ENCODE results near the gene PELI1.
A peak's percentile ranks its signal among the peaks of the same experiment; 100 is the strongest.
"Not testable (repeated sequence)": the region's sequence is repeated elsewhere in the genome, so short reads cannot be mapped to it uniquely, and the experiment has no call there.

PELI1 gene

GRCh38 chr2:64119369-64119768 is 24.9 kb downstream of the PELI1 start:
- peaks cover 47% of the 10 kb centered on the region for H3K4me1 Mint-ChIP-seq

DNA sequence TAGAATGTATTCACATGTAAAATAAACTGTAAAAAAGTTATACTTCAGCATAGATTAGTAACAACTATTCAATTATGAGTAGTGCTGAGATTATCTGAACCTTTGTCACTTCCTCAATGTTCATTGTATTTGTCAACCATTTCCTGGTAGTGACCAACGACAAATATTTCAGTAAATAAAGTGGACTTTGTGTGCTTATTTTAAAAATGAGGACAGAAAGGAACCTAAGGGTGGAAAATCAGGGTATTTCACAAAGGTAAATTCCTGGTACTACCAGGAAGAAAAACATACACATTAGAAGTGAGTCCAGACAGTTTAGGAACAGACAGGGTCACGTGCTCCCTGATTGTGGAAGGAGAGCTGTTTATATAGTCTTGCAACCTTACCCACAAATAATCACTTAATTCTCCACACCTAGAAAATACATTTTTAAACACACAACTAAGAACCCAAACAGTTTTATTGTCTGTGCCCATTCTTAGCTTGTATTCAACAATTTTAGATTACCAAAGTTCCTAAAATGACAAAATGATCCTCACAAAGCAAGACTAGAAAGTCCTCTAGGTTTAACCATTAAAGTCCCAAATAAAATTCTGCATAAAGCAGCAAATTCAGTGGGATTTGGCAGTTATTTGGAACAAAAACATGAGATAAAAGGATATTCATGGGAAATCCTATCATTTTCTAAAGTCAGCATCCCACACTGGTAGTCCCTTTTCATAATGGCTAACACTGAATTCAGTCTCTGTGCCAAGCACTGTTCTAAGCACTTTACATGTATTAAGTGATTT is 28.2 kb downstream of the PELI1 start:
- no peak overlapping the region for H3K4me3 Mint-ChIP-seq

More at GRCh38 chr2:64119369-64119768, 24.9 kb downstream of the PELI1 start:
- H3K9me3 Mint-ChIP-seq: no peaks in the 10 kb centered on the region
- H3K4me3 Mint-ChIP-seq: no peak overlapping the region
- peaks cover 15% of the 10 kb centered on the region for H3K36me3 Mint-ChIP-seq
- H3K27ac Mint-ChIP-seq: no peak overlapping the region
- ATAC-seq: no peak
- H3K27me3 Mint-ChIP-seq: no peaks in the 10 kb centered on the region

DNA sequence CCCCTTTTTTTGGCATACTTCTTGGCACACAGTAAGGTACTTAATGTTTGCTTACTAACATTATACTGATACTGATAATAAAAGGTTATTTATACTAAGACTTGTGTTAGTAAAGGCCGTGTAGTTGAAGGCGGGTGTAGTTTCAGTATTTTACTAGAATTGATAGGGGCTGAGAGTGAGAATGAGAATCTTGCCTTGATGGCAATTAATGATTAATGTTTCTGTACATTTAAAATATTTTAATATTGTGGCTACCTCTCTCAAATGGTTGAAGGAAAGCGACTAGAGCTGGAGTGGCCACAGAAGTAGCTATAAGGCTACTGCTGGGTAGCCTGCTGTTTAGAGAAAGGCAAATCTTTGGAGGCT is 29.3 kb downstream of the PELI1 start:
- Mint-ChIP-seq H3K4me3 (no peak overlapping the region), H3K27ac (peak overlapping the region; percentile 74), H3K27me3 (no peaks in the 10 kb centered on the region), H3K9me3 (no peaks in the 10 kb centered on the region), H3K36me3 (peaks cover under 1% of the 10 kb centered on the region), H3K4me1 (peaks cover 54% of the 10 kb centered on the region)
- no peak for ATAC-seq

More for the DNA sequence above, 28.2 kb downstream of the PELI1 start:
- Mint-ChIP-seq H3K27ac (peak overlapping the region; percentile 74), H3K27me3 (no peaks in the 10 kb centered on the region), H3K9me3 (no peaks in the 10 kb centered on the region), H3K4me1 (peaks cover 47% of the 10 kb centered on the region), H3K36me3 (no peaks in the 10 kb centered on the region)
- no peak for ATAC-seq

- ATAC-seq: peak; percentile 74
- Mint-ChIP-seq H3K4me1 (peaks cover 60% of the 10 kb centered on the region), H3K4me3 (peak overlapping the region; percentile 39)
These were observed 29.9 kb downstream of the PELI1 start for GRCh38 chr2:64114063-64114911.

DNA sequence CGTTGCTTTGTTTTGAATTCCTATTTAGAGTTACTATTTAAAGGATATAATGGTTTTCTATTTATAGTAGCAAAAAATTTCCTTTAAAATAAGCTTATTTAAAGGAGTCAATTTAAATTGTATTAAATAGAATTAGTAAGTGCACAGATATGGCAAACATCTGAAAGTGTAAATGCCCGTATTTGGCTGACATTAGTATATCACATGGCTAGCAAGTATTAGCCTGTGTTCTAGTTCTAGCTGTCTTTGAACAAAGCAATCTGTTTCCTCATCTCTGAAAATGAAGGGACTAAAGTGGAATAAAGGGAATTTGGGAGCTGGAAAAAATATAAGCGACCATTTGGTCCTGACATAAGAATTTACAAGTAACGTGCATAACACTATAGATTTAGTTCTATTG is 32.2 kb downstream of the PELI1 start:
- Mint-ChIP-seq H3K36me3 (peaks cover 23% of the 10 kb centered on the region), H3K4me1 (peaks cover 58% of the 10 kb centered on the region), H3K4me3 (no peak overlapping the region)

More at GRCh38 chr2:64114063-64114911, 29.9 kb downstream of the PELI1 start:
- no peaks in the 10 kb centered on the region for H3K9me3 Mint-ChIP-seq
- H3K27ac Mint-ChIP-seq: peak overlapping the region; percentile 74
- H3K27me3 Mint-ChIP-seq: no peaks in the 10 kb centered on the region
- H3K36me3 Mint-ChIP-seq: peaks cover 7% of the 10 kb centered on the region

GRCh38 chr2:64111426-64111825 is 32.8 kb downstream of the PELI1 start:
- no peak overlapping the region for H3K27ac Mint-ChIP-seq
- H3K4me3 Mint-ChIP-seq: no peak overlapping the region
- no peaks in the 10 kb centered on the region for H3K27me3 Mint-ChIP-seq
- H3K9me3 Mint-ChIP-seq: no peaks in the 10 kb centered on the region
- H3K36me3 Mint-ChIP-seq: peaks cover 29% of the 10 kb centered on the region
- ATAC-seq: no peak
- peaks cover 54% of the 10 kb centered on the region for H3K4me1 Mint-ChIP-seq

More for the DNA sequence above, 32.2 kb downstream of the PELI1 start:
- H3K27ac Mint-ChIP-seq: no peak overlapping the region
- H3K27me3 Mint-ChIP-seq: no peaks in the 10 kb centered on the region
- H3K9me3 Mint-ChIP-seq: no peaks in the 10 kb centered on the region
- ATAC-seq: no peak

GRCh38 chr2:64108666-64109241 is 35.5 kb downstream of the PELI1 start:
- peak overlapping the region; percentile 27 for H3K27ac Mint-ChIP-seq
- H3K9me3 Mint-ChIP-seq: no peaks in the 10 kb centered on the region
- H3K4me1 Mint-ChIP-seq: peaks cover 39% of the 10 kb centered on the region
- H3K27me3 Mint-ChIP-seq: no peaks in the 10 kb centered on the region
- no peak overlapping the region for H3K4me3 Mint-ChIP-seq
- ATAC-seq: no peak
- H3K36me3 Mint-ChIP-seq: peaks cover 52% of the 10 kb centered on the region

DNA sequence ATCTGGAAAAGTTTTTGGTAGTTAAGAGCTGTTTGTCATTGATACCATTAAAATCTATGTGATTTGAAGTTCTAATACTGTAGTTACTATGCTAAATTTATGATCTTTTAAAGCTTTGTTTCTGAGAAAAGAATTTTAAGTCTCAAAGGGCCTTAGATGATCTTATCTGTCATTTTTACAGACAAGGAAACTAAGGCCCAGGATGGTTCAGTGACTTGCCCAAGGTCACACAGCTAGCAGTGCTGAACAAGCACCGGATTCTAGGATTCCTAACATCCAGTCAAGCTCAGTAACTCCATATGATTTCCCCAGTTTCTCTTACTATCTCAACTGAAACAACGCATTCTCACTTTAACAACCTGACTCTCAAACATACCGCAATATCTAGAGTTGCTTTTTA is 37.7 kb downstream of the PELI1 start:
- no peak overlapping the region for H3K4me3 Mint-ChIP-seq
- no peaks in the 10 kb centered on the region for H3K9me3 Mint-ChIP-seq
- peaks cover 56% of the 10 kb centered on the region for H3K4me1 Mint-ChIP-seq
- no peak for ATAC-seq
- no peaks in the 10 kb centered on the region for H3K27me3 Mint-ChIP-seq
- H3K27ac Mint-ChIP-seq: no peak overlapping the region
- peaks cover 59% of the 10 kb centered on the region for H3K36me3 Mint-ChIP-seq

DNA sequence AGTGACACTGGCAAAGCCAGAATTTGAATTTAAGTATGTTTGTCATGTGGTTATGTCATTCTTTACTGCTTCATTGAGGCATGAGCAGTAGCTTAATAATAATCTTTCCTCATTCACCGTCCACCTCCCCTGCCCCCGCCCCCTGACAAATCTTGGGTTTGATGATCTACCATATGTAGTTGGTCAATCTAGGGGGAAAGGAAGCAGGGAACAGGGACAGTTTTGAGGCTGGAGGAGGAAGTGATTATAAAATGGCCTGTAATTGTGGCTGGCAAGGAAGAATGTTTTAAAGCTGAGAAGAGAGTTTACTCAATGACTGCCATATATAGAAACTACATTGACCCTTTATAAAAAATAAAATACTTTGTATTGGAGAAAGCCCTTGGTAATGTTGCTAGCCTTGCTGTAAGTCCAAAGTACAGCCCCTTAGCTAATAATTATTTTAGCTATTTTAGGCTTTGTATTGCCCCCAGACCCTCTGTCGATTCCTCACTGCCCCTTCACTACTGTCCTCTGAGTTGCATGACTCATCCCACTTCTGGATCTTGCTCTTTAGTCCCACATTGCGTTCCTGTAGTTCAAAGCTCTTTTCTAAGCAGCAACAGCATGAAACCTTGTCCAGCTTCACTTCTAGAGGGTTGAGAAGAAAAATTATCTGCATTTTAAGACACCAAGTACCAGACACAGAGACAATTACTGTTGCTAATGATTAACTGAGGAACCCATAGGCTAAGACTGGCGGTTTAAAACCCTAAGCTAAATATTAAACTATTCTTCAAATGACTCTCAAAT is 38.4 kb downstream of the PELI1 start:
- H3K27ac Mint-ChIP-seq: no peak overlapping the region
- H3K27me3 Mint-ChIP-seq: no peaks in the 10 kb centered on the region
- H3K36me3 Mint-ChIP-seq: peaks cover 59% of the 10 kb centered on the region
- no peaks in the 10 kb centered on the region for H3K9me3 Mint-ChIP-seq
- H3K4me3 Mint-ChIP-seq: no peak overlapping the region
- no peak for ATAC-seq
- peaks cover 59% of the 10 kb centered on the region for H3K4me1 Mint-ChIP-seq

- Mint-ChIP-seq H3K36me3 (peaks cover 61% of the 10 kb centered on the region), H3K4me3 (no peak overlapping the region), H3K27ac (no peak overlapping the region), H3K4me1 (peaks cover 58% of the 10 kb centered on the region), H3K9me3 (no peaks in the 10 kb centered on the region), H3K27me3 (no peaks in the 10 kb centered on the region)
- no peak for ATAC-seq
These were observed 39.3 kb downstream of the PELI1 start for GRCh38 chr2:64104933-64105332.

- ATAC-seq, H3K9me3 Mint-ChIP-seq, H3K4me3 Mint-ChIP-seq, H3K27me3 Mint-ChIP-seq: not testable (repeated sequence)
- peaks cover 63% of the 10 kb centered on the region for H3K36me3 Mint-ChIP-seq
- peak overlapping the region; percentile 85 for H3K27ac Mint-ChIP-seq
- H3K4me1 Mint-ChIP-seq: peaks cover 53% of the 10 kb centered on the region
These were observed 41.5 kb downstream of the PELI1 start for GRCh38 chr2:64102736-64103135.

DNA sequence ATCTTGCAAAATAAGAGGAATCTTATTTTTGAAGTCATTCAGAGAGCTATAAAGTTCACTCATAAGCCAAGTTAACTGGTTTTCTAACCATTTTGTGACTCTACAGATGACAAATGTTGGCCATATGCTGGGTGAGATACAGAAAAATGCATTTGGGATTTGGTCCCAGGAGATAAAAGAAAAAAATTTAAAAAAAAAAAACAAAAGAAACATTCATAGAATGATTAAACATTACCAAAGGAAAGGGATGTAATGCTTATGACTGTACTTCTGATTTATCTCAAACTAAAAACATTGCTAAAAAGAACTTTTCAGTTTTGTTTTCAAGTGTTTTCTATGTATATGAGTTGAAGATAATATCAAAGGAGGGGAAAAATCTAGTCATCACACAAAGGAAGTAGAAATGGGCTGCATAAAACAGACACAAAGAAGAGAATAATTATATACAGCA is 43.1 kb downstream of the PELI1 start:
- peaks cover 62% of the 10 kb centered on the region for H3K36me3 Mint-ChIP-seq
- no peak overlapping the region for H3K4me3 Mint-ChIP-seq
- peaks cover 3% of the 10 kb centered on the region for H3K9me3 Mint-ChIP-seq
- peak overlapping the region; percentile 85 for H3K27ac Mint-ChIP-seq
- H3K27me3 Mint-ChIP-seq: no peaks in the 10 kb centered on the region
- peak; percentile 58 for ATAC-seq
- H3K4me1 Mint-ChIP-seq: peaks cover 59% of the 10 kb centered on the region

DNA sequence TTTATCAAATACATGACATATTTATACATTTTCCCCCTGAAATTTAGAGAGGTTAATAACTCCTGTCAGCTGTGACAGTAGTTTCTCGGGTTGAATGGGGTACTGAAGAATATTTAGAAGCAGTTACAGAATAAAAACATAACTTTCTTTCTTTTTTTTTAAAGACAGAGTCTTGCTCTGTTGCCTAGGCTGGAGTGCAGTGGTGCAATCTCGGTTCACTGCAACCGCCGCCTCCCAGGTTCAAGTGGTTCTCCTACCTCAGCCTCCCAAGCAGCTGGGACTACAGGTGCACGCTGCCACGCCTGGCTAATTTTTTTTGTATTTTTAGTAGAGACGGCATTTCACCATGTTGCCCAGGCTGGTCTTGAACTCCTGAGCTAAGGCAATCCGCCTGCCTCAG is 43.6 kb downstream of the PELI1 start:
- not testable (repeated sequence) for H3K27me3 Mint-ChIP-seq, H3K9me3 Mint-ChIP-seq, H3K4me3 Mint-ChIP-seq, ATAC-seq
- Mint-ChIP-seq H3K4me1 (peaks cover 58% of the 10 kb centered on the region), H3K27ac (peak overlapping the region; percentile 85), H3K36me3 (peaks cover 62% of the 10 kb centered on the region)

DNA sequence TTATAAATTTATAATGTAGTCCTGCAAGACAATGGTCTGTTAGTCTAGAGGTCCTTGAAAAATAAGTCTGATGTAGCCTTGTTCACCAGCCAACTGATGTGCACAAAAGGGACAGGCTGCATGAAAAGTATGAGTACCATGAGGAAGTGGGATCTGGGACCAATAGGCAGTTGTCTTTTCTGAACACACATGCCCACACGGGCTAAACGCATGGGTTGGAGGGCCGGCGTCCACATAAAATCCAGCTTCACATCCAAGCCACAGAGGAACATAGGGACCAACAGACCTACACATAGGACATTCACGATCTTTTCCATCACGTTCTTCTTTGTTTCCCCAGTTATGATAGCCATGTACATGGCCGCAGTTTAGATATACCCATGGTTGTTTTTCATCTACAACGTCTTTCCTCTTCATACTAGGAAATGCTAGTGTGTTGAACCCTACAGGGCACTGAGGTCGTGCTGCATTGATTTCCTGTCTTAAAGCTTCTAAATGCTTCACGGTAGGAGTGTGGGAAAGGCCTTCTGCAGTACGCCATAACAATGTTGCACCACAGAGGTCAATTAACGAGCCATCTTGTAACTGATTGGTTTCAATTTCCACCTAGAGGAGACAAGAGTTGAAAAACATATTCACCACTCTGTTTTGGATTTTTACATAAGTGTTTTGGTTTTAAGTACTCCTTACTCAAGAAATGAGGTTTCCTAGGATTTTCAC is 49.4 kb downstream of the PELI1 start:
- no peak for ATAC-seq
- H3K27me3 Mint-ChIP-seq: no peaks in the 10 kb centered on the region
- H3K4me3 Mint-ChIP-seq: no peak overlapping the region
- no peak overlapping the region for H3K27ac Mint-ChIP-seq
- H3K4me1 Mint-ChIP-seq: peaks cover 44% of the 10 kb centered on the region
- peaks cover 10% of the 10 kb centered on the region for H3K9me3 Mint-ChIP-seq
- H3K36me3 Mint-ChIP-seq: peaks cover 66% of the 10 kb centered on the region

Data from stimulated activated memory B cell treated with anti-CD40 and anti-IgM and Interleukin-4, amounts not matched to agents 10 μg/mL and 1 μg/mL and 100 μg/mL, for 72 hours (primary cell).